Glomerular visceral epithelial cell (primary cell): ENCODE data around the gene AVPR2.

Experiments
- DNase-seq: peaks from one replicate; pipeline ENCODE4 v3.0.0-alpha.2; 2016; ENCODE audit errors: extremely low spot score

AVPR2 gene

GRCh38 chrX:153871451-153871850, 33.0 kb upstream of the AVPR2 start:
- no peak for DNase-seq

GRCh38 chrX:153871946-153872878, 32.3 kb upstream of the AVPR2 start:
- no peak for DNase-seq

- no peak for DNase-seq
These were observed 31.0 kb upstream of the AVPR2 start for GRCh38 chrX:153873282-153874084.

- no peak for DNase-seq
These were observed 30.4 kb upstream of the AVPR2 start for GRCh38 chrX:153874085-153874365.

- DNase-seq: peak; percentile 13
These were observed 29.9 kb upstream of the AVPR2 start for GRCh38 chrX:153874366-153875125.

- DNase-seq: peak; percentile 31
These were observed 28.9 kb upstream of the AVPR2 start for GRCh38 chrX:153875391-153876111.

GRCh38 chrX:153876112-153876491, 28.4 kb upstream of the AVPR2 start:
- DNase-seq: no peak

- DNase-seq: no peak
These were observed 26.8 kb upstream of the AVPR2 start for GRCh38 chrX:153877571-153878261.

- no peak for DNase-seq
These were observed 26.1 kb upstream of the AVPR2 start for GRCh38 chrX:153878345-153878744.

GRCh38 chrX:153878969-153879653, 25.4 kb upstream of the AVPR2 start:
- no peak for DNase-seq

- DNase-seq: no peak
These were observed 24.6 kb upstream of the AVPR2 start for GRCh38 chrX:153879741-153880439.

- no peak for DNase-seq
These were observed 24.0 kb upstream of the AVPR2 start for GRCh38 chrX:153880440-153880815.

GRCh38 chrX:153881281-153881680, 23.2 kb upstream of the AVPR2 start:
- no peak for DNase-seq

- DNase-seq: no peak
These were observed 22.4 kb upstream of the AVPR2 start for GRCh38 chrX:153882086-153882498.

GRCh38 chrX:153882557-153882956, 21.9 kb upstream of the AVPR2 start:
- DNase-seq: no peak

- DNase-seq: no peak
These were observed 21.2 kb upstream of the AVPR2 start for GRCh38 chrX:153883163-153883843.

- DNase-seq: no peak
These were observed 20.3 kb upstream of the AVPR2 start for GRCh38 chrX:153884136-153884535.

GRCh38 chrX:153884590-153884989, 19.9 kb upstream of the AVPR2 start:
- peak; percentile 13 for DNase-seq

GRCh38 chrX:153885208-153885787, 19.2 kb upstream of the AVPR2 start:
- DNase-seq: no peak
